Dedifferentiated amniotic fluid mesenchymal stem cell (primary cell): ENCODE measurements around the gene KRTAP9-3.
"Not testable (repeated sequence)": the region's sequence is repeated elsewhere in the genome, so short reads cannot be mapped to it uniquely, and the experiment has no call there.

Source experiments
- DNase-seq: peaks from one replicate; pipeline ENCODE4 v3.0.0-alpha.2; 2016; ENCODE audit errors: extremely low spot score

The KRTAP9-3 gene

GRCh38 chr17:41232399-41233105, at the start of gene KRTAP9-3:
KRTAP9-3 (plus strand) TSS chr17:41232449; CDS start chr17:41232502, 53 bp downstream.
- DNase-seq = not testable (repeated sequence)

GRCh38 chr17:41184480-41184961, 47.7 kb upstream of the KRTAP9-3 start, which contains the start of gene KRTAP4-1:
KRTAP4-1 (minus strand) TSS chr17:41184911; CDS start chr17:41184854, 57 bp downstream.
- DNase-seq = no peak

GRCh38 chr17:41185001-41185400, 47.2 kb upstream of the KRTAP9-3 start:
- no peak for DNase-seq

- no peak for DNase-seq
Measured at GRCh38 chr17:41186872-41187271, 45.4 kb upstream of the KRTAP9-3 start.

GRCh38 chr17:41189837-41190318, 42.4 kb upstream of the KRTAP9-3 start, which contains the start of gene KRTAP9-1:
KRTAP9-1 (plus strand) TSS chr17:41189887; CDS start chr17:41189887, 0 bp downstream.
- DNase-seq = not testable (repeated sequence)

- no peak for DNase-seq
Measured at GRCh38 chr17:41190328-41190727, 41.9 kb upstream of the KRTAP9-3 start.

GRCh38 chr17:41196068-41196467, 36.2 kb upstream of the KRTAP9-3 start:
- no peak for DNase-seq

- DNase-seq = no peak
Measured at GRCh38 chr17:41199421-41200078, 32.7 kb upstream of the KRTAP9-3 start.

- DNase-seq = no peak
Measured at GRCh38 chr17:41211845-41212466, 20.3 kb upstream of the KRTAP9-3 start.

- no peak for DNase-seq
Measured at GRCh38 chr17:41212524-41213169, 19.6 kb upstream of the KRTAP9-3 start.

GRCh38 chr17:41215681-41216080, 16.6 kb upstream of the KRTAP9-3 start:
- no peak for DNase-seq

GRCh38 chr17:41223821-41224220, 8.4 kb upstream of the KRTAP9-3 start:
- DNase-seq = peak; percentile 16

- no peak for DNase-seq
Measured at GRCh38 chr17:41226051-41226450, 6.2 kb upstream of the KRTAP9-3 start.

- not testable (repeated sequence) for DNase-seq
Measured at GRCh38 chr17:41226598-41227095, 5.6 kb upstream of the KRTAP9-3 start, which contains the start of gene KRTAP9-2. KRTAP9-2 (plus strand) TSS chr17:41226648; CDS start chr17:41226655, 7 bp downstream.

GRCh38 chr17:41230094-41230493, 2.2 kb upstream of the KRTAP9-3 start:
- DNase-seq = no peak

GRCh38 chr17:41231731-41232130, 518 bp upstream of the KRTAP9-3 start:
- no peak for DNase-seq

- DNase-seq = not testable (repeated sequence)
Measured at GRCh38 chr17:41237116-41237515, 4.9 kb downstream of the KRTAP9-3 start.

- DNase-seq = not testable (repeated sequence)
Measured at GRCh38 chr17:41237949-41238437, 5.7 kb downstream of the KRTAP9-3 start, which contains the start of gene KRTAP9-8. KRTAP9-8 (plus strand) TSS chr17:41237999; CDS start chr17:41238052, 53 bp downstream.

GRCh38 chr17:41246995-41247787, 14.9 kb downstream of the KRTAP9-3 start:
- DNase-seq = not testable (repeated sequence)

GRCh38 chr17:41249637-41250240, 17.5 kb downstream of the KRTAP9-3 start, which contains the start of gene KRTAP9-4:
KRTAP9-4 (plus strand) TSS chr17:41249687; CDS start chr17:41249721, 34 bp downstream.
- not testable (repeated sequence) for DNase-seq
